GM12878 (cell line): ENCODE results near the gene TCF7L2. TPM values are rescaled to one million over a fixed set of nuclear protein-coding genes. Genes with fewer than 3 reads are reported as not detected.

Experiments
- ATAC-seq: fragments of 200-7000 bp; cut with Tn5 transposase; 3 replicates; pipeline ENCODE4 v1.9.1; 2020; ENCODE audit warnings: mild to moderate bottlenecking, moderate library complexity
- BruUV-seq: library from RNA; stranded (reverse); fragments of 400-500 nt; replicated peaks from 2 replicates; lab custom pipeline; 2021; lab: Mats Ljungman, UMichigan
- CTCF ChIA-PET: fragments of 300-600 bp; sonication (Branson Sonifier 250); formaldehyde crosslinking; extraction: SDS; loops from one replicate; lab custom pipeline; 2021; ENCODE audit warnings: inconsistent platforms; lab: Yijun Ruan, JAX
- POLR2A ChIA-PET: fragments of 350-600 bp; formaldehyde crosslinking; extraction: SDS; loops from one replicate; lab custom pipeline; 2021; ENCODE audit warnings: inconsistent platforms; lab: Charles Lee
- RAD21 ChIA-PET: fragments of 300-600 bp; sonication (Branson Sonifier 250); formaldehyde crosslinking; loops from one replicate; lab custom pipeline; 2023; ENCODE audit warnings: antibody characterized with exemption; ENCODE audit not compliant: unreplicated experiment; lab: Charles Lee
- SMC1A ChIA-PET: fragments of 300-600 bp; sonication (Branson Sonifier 250); formaldehyde crosslinking; loops from one replicate; lab custom pipeline; 2023; ENCODE audit not compliant: unreplicated experiment, uncharacterized antibody; lab: Charles Lee
- DNase-seq: peaks from one replicate; pipeline ENCODE4 v3.0.0-alpha.2; 2011; ENCODE audit warnings: low read depth, low spot score
- FAIRE-seq: peaks from 3 replicates; lab custom pipeline; 2011; peaks lifted over from hg19 to GRCh38; lab: Jason Lieb, UNC
- H2AFZ ChIP-seq: 2 replicates; pipeline ENCODE4 v1.6.0; 2011; ENCODE audit warnings: low read depth, low read length, control low read depth; ENCODE audit not compliant: control insufficient read depth
- H3K27ac ChIP-seq: 2 replicates; pipeline ENCODE4 v1.5.1; 2011; ENCODE audit warnings: control low read depth; ENCODE audit not compliant: control insufficient read depth, insufficient read depth
- H3K27me3 ChIP-seq, 2 experiments: replicated peaks in 1 of 2; 2 replicates each; pipeline versions ENCODE4 v1.6.0 to v1.6.1; 2011; ENCODE audit warnings: low read length in 1 of 2; ENCODE audit not compliant: control insufficient read depth in 2 of 2, insufficient read depth in 2 of 2
- H3K36me3 ChIP-seq, 2 experiments: 2 replicates each; pipeline ENCODE4 v1.5.1; 2011; ENCODE audit warnings: low read length in 1 of 2; ENCODE audit not compliant: control insufficient read depth in 2 of 2, insufficient read depth in 2 of 2
- H3K4me1 ChIP-seq: 2 replicates; pipeline ENCODE4 v1.6.1; 2011; ENCODE audit warnings: mild to moderate bottlenecking, low read length, moderate library complexity, mixed read lengths; ENCODE audit not compliant: control insufficient read depth, insufficient read depth
- H3K4me2 ChIP-seq: 2 replicates; pipeline ENCODE4 v1.6.0; 2011; ENCODE audit warnings: control low read depth; ENCODE audit not compliant: control insufficient read depth, insufficient read depth
- H3K4me3 ChIP-seq: fragments of 200-600 bp; sonication (generic); 2 replicates; pipeline ENCODE4 v1.5.1; 2016
- H3K79me2 ChIP-seq: 2 replicates; pipeline ENCODE4 v1.6.0; 2011; ENCODE audit warnings: low read length; ENCODE audit not compliant: control insufficient read depth, insufficient read depth
- H3K9ac ChIP-seq: 2 replicates; pipeline ENCODE4 v1.8.0; 2011; ENCODE audit warnings: low read length, control low read depth, mixed read lengths; ENCODE audit not compliant: control insufficient read depth, insufficient read depth
- H3K9me3 ChIP-seq: replicated peaks from 3 replicates; pipeline ENCODE4 v1.5.1; 2011; ENCODE audit warnings: mild to moderate bottlenecking, low read length; ENCODE audit not compliant: control insufficient read depth, insufficient read depth
- H4K20me1 ChIP-seq: 2 replicates; pipeline ENCODE4 v1.6.0; 2011; ENCODE audit not compliant: control insufficient read depth, insufficient read depth
- CHD1 ChIP-seq: IDR thresholded peaks from 2 replicates; pipeline ENCODE4 v1.6.1; 2012; ENCODE audit warnings: low read depth, low read length, improper control_type of control experiment
- GABPA ChIP-seq: IDR thresholded peaks from 2 replicates; pipeline ENCODE4 v1.6.1; 2014; ENCODE audit warnings: antibody characterized with exemption, low read depth, mild to moderate bottlenecking, inconsistent platforms
- MTA3 ChIP-seq: IDR thresholded peaks from 2 replicates; pipeline ENCODE4 v1.6.1; 2012; ENCODE audit warnings: low read length, inconsistent platforms, borderline replicate concordance
- MYB ChIP-seq: fragments of 150-350 bp; IDR thresholded peaks from 2 replicates; pipeline ENCODE4 v1.6.1; 2014; ENCODE audit warnings: mild to moderate bottlenecking, low read depth, low read length, borderline replicate concordance
- POLR2AphosphoS5 ChIP-seq: IDR thresholded peaks from 2 replicates; pipeline ENCODE4 v1.6.1; 2011; ENCODE audit warnings: mild to moderate bottlenecking, low read length, inconsistent platforms
- SPI1 ChIP-seq: IDR thresholded peaks from 2 replicates; pipeline ENCODE4 v1.6.1; 2011; ENCODE audit warnings: low read depth, mild to moderate bottlenecking, low read length, moderate library complexity, borderline replicate concordance; ENCODE audit not compliant: insufficient read depth
- ZNF207 ChIP-seq: fragments of 450-650 bp; IDR thresholded peaks from 2 replicates; pipeline ENCODE4 v1.6.1; 2014; ENCODE audit warnings: antibody characterized with exemption, mild to moderate bottlenecking, borderline replicate concordance
- WGBS: methylation state at CpG from one replicate; pipeline ENCODE4 v1.1.6; 2016; ENCODE audit warnings: low lambda C conversion rate; ENCODE audit not compliant: insufficient replicate concordance, insufficient coverage; ENCODE audit errors: missing lambda C conversion rate; 5-methylcytosine and 5-hydroxymethylcytosine counted together
- in situ Hi-C: fragments of 300-500 bp; cut with MboI; formaldehyde crosslinking; loops from 9 replicates; pipeline ENCODE4 v1.14.3; 2018; ENCODE audit warnings: mixed read lengths
- intact Hi-C: fragments of 100-400 bp; cut with micrococcal nuclease; formaldehyde crosslinking; loops from one replicate; pipeline ENCODE4 v1.14.2; 2022; ENCODE audit not compliant: unreplicated experiment
- polyA plus RNA-seq, 11 experiments: library from polyadenylated mRNA; depleted of rRNA in 4 of 11; unstranded in 6 of 11; stranded (reverse) in 5 of 11; fragments of >200 nt; fragmentation: Nextera tagmentation in 4 of 11; fragmentation: Illumina TruSeq in 1 of 11; extraction: Ambion mirVana in 4 of 11; extraction: Trizol in 1 of 11; gene quantifications; 1 replicate in 1 of 11; 2 replicates in 10 of 11; pipeline versions ENCODE4 v1.2.1 to v1.2.3, GENCODE V29; 2011 to 2016; ENCODE audit warnings: inconsistent platforms in 2 of 11, missing spikeins in 2 of 11, low read depth in 1 of 11
- total RNA-seq, 4 experiments: library from RNA; depleted of rRNA in 3 of 4; stranded (reverse); fragments of >200 nt in 3 of 4; fragmentation: Illumina TruSeq in 1 of 4; extraction: Trizol in 1 of 4; gene quantifications; 2 replicates each; pipeline versions ENCODE4 v1.2.1 to v1.2.3, GENCODE V29; 2013 to 2021
- TF ChIP-seq, protein P1 (sequence below), 3 experiments: IDR thresholded peaks in 2 of 3; conservative IDR thresholded peaks in 1 of 3; 2 replicates each; pipeline ENCODE4 v1.5.1; 2011; ENCODE audit warnings: low read depth in 3 of 3, low read length in 3 of 3, mild to moderate bottlenecking in 3 of 3, control low read depth in 2 of 3, moderate library complexity in 2 of 3, inconsistent platforms in 1 of 3, mixed read lengths in 1 of 3; ENCODE audit not compliant: control insufficient read depth in 2 of 3, insufficient read depth in 1 of 3; ENCODE audit errors: extremely low read depth in 1 of 3
- TF ChIP-seq, protein P2 (sequence below): IDR thresholded peaks from 2 replicates; pipeline ENCODE4 v1.6.1; 2012; ENCODE audit warnings: low read length, inconsistent platforms
- TF ChIP-seq, protein P3 (sequence below): fragments of 150-350 bp; IDR thresholded peaks from 2 replicates; pipeline ENCODE4 v1.6.1; 2016; ENCODE audit warnings: low read depth, low read length
- TF ChIP-seq, protein P4 (sequence below): fragments of 450-650 bp; IDR thresholded peaks from 2 replicates; pipeline ENCODE4 v1.6.1; 2016; ENCODE audit warnings: mild to moderate bottlenecking
- TF ChIP-seq, protein P5 (sequence below): fragments of 450-650 bp; IDR thresholded peaks from 2 replicates; pipeline ENCODE4 v1.6.1; 2017; ENCODE audit warnings: mild to moderate bottlenecking

Gene TCF7L2
- total and polyA plus RNA-seq, 10 of the 15 experiments (the other 5 are each of a cell fraction or from before 2014, with no cell fraction given) = 0.02 to 1.1 (median 0.35) TPM; not detected in 4

DNA sequence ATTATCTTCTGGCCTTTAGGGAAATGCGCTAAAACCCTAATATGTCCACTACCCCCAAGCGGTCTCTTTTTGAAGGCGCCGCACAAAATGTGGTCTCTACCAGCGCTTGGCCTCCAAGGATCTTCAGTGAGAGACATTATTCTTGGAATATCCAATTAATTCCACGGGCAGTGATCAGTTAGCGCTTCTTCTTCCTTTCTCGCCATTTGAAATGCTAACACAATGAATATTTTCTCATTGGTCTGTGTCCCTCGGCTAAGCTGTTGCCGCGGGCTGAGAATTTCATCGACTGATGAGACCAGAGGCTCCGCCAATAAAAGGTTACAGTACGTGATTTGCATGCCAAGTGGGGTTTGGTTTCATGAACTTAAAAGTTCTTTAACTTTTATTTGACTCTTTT is 169.8 kb downstream of the TCF7L2 start (continued):
- TF ChIP-seq MYB (no peak), MTA3 (no peak), GABPA (no peak), ZNF207 (no peak)
- TF ChIP-seq, protein P1, sequence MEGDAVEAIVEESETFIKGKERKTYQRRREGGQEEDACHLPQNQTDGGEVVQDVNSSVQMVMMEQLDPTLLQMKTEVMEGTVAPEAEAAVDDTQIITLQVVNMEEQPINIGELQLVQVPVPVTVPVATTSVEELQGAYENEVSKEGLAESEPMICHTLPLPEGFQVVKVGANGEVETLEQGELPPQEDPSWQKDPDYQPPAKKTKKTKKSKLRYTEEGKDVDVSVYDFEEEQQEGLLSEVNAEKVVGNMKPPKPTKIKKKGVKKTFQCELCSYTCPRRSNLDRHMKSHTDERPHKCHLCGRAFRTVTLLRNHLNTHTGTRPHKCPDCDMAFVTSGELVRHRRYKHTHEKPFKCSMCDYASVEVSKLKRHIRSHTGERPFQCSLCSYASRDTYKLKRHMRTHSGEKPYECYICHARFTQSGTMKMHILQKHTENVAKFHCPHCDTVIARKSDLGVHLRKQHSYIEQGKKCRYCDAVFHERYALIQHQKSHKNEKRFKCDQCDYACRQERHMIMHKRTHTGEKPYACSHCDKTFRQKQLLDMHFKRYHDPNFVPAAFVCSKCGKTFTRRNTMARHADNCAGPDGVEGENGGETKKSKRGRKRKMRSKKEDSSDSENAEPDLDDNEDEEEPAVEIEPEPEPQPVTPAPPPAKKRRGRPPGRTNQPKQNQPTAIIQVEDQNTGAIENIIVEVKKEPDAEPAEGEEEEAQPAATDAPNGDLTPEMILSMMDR (IDR thresholded peaks at IDR 0.05 in 2 of 3, conservative IDR thresholded peaks at IDR 0.05 in 1 of 3; ENCODE audit: control insufficient read depth in 2 of 3, extremely low read depth in 1 of 3, insufficient read depth in 1 of 3, low read depth in 3 of 3, low read length in 3 of 3) = no peak
- TF ChIP-seq, protein P2, sequence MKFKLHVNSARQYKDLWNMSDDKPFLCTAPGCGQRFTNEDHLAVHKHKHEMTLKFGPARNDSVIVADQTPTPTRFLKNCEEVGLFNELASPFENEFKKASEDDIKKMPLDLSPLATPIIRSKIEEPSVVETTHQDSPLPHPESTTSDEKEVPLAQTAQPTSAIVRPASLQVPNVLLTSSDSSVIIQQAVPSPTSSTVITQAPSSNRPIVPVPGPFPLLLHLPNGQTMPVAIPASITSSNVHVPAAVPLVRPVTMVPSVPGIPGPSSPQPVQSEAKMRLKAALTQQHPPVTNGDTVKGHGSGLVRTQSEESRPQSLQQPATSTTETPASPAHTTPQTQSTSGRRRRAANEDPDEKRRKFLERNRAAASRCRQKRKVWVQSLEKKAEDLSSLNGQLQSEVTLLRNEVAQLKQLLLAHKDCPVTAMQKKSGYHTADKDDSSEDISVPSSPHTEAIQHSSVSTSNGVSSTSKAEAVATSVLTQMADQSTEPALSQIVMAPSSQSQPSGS = no peak
- TF ChIP-seq, all 136 proteins: peak for 0

DNA sequence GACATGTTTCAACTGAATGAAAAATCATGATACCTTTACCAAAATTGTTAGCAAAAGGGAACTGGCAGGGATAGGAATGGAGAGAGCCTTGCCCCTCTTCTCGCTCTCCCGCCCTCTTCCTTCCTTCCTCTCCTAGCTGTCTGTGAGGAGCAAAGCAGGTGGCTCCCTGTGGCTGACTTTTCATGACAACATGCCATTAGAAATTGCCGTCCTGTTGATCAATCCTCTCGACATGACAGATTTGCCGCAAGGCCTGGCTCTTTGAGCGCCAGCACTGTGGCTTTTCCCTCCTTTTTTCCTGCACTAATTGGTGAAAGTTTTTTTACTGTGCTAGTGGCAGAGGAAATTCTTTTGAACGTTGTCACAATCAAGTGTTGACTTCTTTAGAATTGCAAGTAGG is 171.1 kb downstream of the TCF7L2 start:
- intact Hi-C loops (no loop called here), in situ Hi-C loops (no loop called here)
- no TSS peak for BruUV-seq
- Histone ChIP-seq H3K4me1 (no peaks in the 10 kb centered on the region), H2AFZ (no peak overlapping the region), H3K9me3 (no peaks in the 10 kb centered on the region), H3K9ac (no peak overlapping the region), H3K27ac (no peak overlapping the region), H3K4me3 (no peak overlapping the region), H3K79me2 (no peaks in the 10 kb centered on the region), H3K4me2 (no peak overlapping the region), H3K27me3 (no peaks in the 10 kb centered on the region; a peak in 1 of 4 replicates), H4K20me1 (no peaks in the 10 kb centered on the region), H3K36me3 (no peaks in the 10 kb centered on the region)
- WGBS = 32% methylated on average over 7 of the region's 7 CpGs
- ATAC-seq (no peak), DNase-seq (no peak), FAIRE-seq (no peak)
- ChIA-PET SMC1A (no interaction called here), CTCF (no interaction called here), RAD21 (no interaction called here), POLR2A (no interaction called here)
- TF ChIP-seq SPI1 = no peak
- no peak for TF ChIP-seq POLR2AphosphoS5
- no peak for TF ChIP-seq CHD1
- TF ChIP-seq, protein P3, sequence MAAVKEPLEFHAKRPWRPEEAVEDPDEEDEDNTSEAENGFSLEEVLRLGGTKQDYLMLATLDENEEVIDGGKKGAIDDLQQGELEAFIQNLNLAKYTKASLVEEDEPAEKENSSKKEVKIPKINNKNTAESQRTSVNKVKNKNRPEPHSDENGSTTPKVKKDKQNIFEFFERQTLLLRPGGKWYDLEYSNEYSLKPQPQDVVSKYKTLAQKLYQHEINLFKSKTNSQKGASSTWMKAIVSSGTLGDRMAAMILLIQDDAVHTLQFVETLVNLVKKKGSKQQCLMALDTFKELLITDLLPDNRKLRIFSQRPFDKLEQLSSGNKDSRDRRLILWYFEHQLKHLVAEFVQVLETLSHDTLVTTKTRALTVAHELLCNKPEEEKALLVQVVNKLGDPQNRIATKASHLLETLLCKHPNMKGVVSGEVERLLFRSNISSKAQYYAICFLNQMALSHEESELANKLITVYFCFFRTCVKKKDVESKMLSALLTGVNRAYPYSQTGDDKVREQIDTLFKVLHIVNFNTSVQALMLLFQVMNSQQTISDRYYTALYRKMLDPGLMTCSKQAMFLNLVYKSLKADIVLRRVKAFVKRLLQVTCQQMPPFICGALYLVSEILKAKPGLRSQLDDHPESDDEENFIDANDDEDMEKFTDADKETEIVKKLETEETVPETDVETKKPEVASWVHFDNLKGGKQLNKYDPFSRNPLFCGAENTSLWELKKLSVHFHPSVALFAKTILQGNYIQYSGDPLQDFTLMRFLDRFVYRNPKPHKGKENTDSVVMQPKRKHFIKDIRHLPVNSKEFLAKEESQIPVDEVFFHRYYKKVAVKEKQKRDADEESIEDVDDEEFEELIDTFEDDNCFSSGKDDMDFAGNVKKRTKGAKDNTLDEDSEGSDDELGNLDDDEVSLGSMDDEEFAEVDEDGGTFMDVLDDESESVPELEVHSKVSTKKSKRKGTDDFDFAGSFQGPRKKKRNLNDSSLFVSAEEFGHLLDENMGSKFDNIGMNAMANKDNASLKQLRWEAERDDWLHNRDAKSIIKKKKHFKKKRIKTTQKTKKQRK = no peak
- TF ChIP-seq, protein P4, sequence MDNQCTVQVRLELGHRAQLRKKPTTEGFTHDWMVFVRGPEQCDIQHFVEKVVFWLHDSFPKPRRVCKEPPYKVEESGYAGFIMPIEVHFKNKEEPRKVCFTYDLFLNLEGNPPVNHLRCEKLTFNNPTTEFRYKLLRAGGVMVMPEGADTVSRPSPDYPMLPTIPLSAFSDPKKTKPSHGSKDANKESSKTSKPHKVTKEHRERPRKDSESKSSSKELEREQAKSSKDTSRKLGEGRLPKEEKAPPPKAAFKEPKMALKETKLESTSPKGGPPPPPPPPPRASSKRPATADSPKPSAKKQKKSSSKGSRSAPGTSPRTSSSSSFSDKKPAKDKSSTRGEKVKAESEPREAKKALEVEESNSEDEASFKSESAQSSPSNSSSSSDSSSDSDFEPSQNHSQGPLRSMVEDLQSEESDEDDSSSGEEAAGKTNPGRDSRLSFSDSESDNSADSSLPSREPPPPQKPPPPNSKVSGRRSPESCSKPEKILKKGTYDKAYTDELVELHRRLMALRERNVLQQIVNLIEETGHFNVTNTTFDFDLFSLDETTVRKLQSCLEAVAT = no peak
- TF ChIP-seq, protein P5, sequence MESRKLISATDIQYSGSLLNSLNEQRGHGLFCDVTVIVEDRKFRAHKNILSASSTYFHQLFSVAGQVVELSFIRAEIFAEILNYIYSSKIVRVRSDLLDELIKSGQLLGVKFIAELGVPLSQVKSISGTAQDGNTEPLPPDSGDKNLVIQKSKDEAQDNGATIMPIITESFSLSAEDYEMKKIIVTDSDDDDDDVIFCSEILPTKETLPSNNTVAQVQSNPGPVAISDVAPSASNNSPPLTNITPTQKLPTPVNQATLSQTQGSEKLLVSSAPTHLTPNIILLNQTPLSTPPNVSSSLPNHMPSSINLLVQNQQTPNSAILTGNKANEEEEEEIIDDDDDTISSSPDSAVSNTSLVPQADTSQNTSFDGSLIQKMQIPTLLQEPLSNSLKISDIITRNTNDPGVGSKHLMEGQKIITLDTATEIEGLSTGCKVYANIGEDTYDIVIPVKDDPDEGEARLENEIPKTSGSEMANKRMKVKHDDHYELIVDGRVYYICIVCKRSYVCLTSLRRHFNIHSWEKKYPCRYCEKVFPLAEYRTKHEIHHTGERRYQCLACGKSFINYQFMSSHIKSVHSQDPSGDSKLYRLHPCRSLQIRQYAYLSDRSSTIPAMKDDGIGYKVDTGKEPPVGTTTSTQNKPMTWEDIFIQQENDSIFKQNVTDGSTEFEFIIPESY = no peak
